GM19468 (cell line): ENCODE measurements around the gene VCX2.
"Not testable (repeated sequence)": the region's sequence is repeated elsewhere in the genome, so short reads cannot be mapped to it uniquely, and the experiment has no call there.

Experiments
- ATAC-seq: cut with Tn5 transposase; IDR thresholded peaks from one replicate; pipeline ENCODE4 v1.9.1; 2021; ENCODE audit warnings: mild to moderate bottlenecking, moderate library complexity, moderate number of reproducible peaks; ENCODE audit not compliant: unreplicated experiment; ENCODE audit errors: extremely low read depth

VCX2 gene

GRCh38 chrX:8171169-8171568 lies at the start of gene VCX2:
VCX2 (minus strand) TSS chrX:8171267; CDS start chrX:8170643, 624 bp downstream.
- not testable (repeated sequence) for ATAC-seq

- no peak for ATAC-seq
These were observed 33.9 kb upstream of the VCX2 start for GRCh38 chrX:8204943-8205342.

GRCh38 chrX:8204169-8204935 lies 33.3 kb upstream of the VCX2 start:
- ATAC-seq: no peak

GRCh38 chrX:8201896-8202331 lies 30.8 kb upstream of the VCX2 start:
- no peak for ATAC-seq

- ATAC-seq: no peak
These were observed 25.7 kb upstream of the VCX2 start for GRCh38 chrX:8196776-8197175.

- ATAC-seq: no peak
These were observed 23.1 kb upstream of the VCX2 start for GRCh38 chrX:8194216-8194615.

GRCh38 chrX:8192276-8192675 lies 21.2 kb upstream of the VCX2 start:
- no peak for ATAC-seq

- no peak for ATAC-seq
These were observed 20.0 kb upstream of the VCX2 start for GRCh38 chrX:8191022-8191421.

GRCh38 chrX:8190341-8190830 lies 19.3 kb upstream of the VCX2 start:
- ATAC-seq: no peak

- ATAC-seq: no peak
These were observed 18.2 kb upstream of the VCX2 start for GRCh38 chrX:8189096-8189830.

- no peak for ATAC-seq
These were observed 12.3 kb upstream of the VCX2 start for GRCh38 chrX:8183346-8183745.

GRCh38 chrX:8179656-8180055 lies 8.6 kb upstream of the VCX2 start:
- ATAC-seq: no peak

GRCh38 chrX:8154011-8154410 lies 17.1 kb downstream of the VCX2 start:
- not testable (repeated sequence) for ATAC-seq

GRCh38 chrX:8147226-8147625 lies 23.8 kb downstream of the VCX2 start:
- no peak for ATAC-seq

- ATAC-seq: no peak
These were observed 26.1 kb downstream of the VCX2 start for GRCh38 chrX:8144925-8145324.

GRCh38 chrX:8141896-8142295 lies 29.2 kb downstream of the VCX2 start:
- ATAC-seq: no peak

GRCh38 chrX:8140986-8141744 lies 29.9 kb downstream of the VCX2 start:
- no peak for ATAC-seq

- ATAC-seq: no peak
These were observed 31.4 kb downstream of the VCX2 start for GRCh38 chrX:8139716-8140115.

- no peak for ATAC-seq
These were observed 32.8 kb downstream of the VCX2 start for GRCh38 chrX:8138252-8138651.

- ATAC-seq: no peak
These were observed 44.4 kb downstream of the VCX2 start for GRCh38 chrX:8126648-8127047.

GRCh38 chrX:8126092-8126491 lies 45.0 kb downstream of the VCX2 start:
- ATAC-seq: no peak
